ENCODE data around the gene KLRF2. TPM values are rescaled to one million over a fixed set of nuclear protein-coding genes. Genes with fewer than 3 reads are reported as not detected.

The KLRF2 gene
- polyA plus RNA-seq, 2 of the 4 experiments (the other 2 are of a cell fraction) = not detected

DNA sequence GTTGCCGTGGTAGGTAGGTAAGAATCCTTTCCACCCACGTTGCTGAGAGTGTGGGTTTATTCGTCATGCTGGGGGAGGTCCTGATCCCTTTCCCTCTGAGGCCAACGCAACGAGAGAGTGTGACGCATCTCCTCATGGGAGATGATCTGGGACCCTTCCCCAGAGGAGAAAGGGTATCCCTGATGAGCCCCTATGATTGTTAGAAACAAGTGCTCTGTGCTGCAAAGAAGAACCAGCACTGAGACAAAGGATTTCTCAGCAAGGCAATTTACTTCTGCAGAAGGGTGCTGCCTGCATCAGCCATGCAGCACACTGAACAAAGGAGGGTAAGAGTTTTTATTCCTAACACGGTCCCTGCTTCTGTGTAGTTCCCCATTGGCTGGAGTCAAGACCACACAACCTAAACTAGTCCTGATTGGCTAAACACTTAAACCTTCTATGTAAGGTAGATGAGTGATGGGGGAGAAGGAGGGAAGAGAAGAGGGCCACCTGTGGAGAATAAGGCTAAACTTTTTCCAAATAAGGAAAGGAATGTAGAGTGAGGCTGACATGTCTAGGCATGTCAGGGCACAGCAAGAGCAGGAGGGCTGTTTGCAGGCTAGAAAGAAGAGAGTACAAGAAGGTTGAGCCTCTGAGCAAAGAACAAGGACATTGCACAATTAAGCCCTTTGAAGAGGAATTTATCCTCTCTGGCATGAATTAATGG, 29.6 kb downstream of the KLRF2 start:
- 20% methylated on average over 7 of the region's 7 CpGs for WGBS (ENCODE audit: missing lambda C conversion rate)
- H3K4me2 ChIP-seq = no peak overlapping the region
- FAIRE-seq = no peak
- ChIA-PET POLR2A (no interaction called here), CTCF (no interaction called here)
- DNase-seq (ENCODE audit: low read depth in 1 of 2, low spot score in 1 of 2) = peak in 1 of 2 experiments; percentile 12
- TF ChIP-seq CBX8 (IDR thresholded peaks at IDR 0.05) (no peak), NPAS2 (CRISPR knock-in tag; IDR thresholded peaks at IDR 0.05; ENCODE audit: borderline replicate concordance) (no peak), CHD4 (IDR thresholded peaks at IDR 0.05; ENCODE audit: borderline replicate concordance) (no peak), NFE2L2 (conservative IDR thresholded peaks at IDR 0.05; ENCODE audit: low read length) (no peak), EHMT2 (IDR thresholded peaks at IDR 0.05; ENCODE audit: low read depth) (no peak), JUN (IDR thresholded peaks at IDR 0.05) (no peak), ZC3H11A (IDR thresholded peaks at IDR 0.05) (no peak), CBX2 (IDR thresholded peaks at IDR 0.05; ENCODE audit: borderline replicate concordance, low read depth) (no peak), KDM1A (IDR thresholded peaks at IDR 0.05; ENCODE audit: low read depth) (no peak), POLR2A (IDR thresholded peaks at IDR 0.05; ENCODE audit: low read length) (no peak), HES2 (IDR thresholded peaks at IDR 0.05) (no peak), MAFK (IDR thresholded peaks at IDR 0.05; ENCODE audit: partially characterized antibody) (no peak), ZFP36 (IDR thresholded peaks at IDR 0.05; ENCODE audit: borderline replicate concordance, partially characterized antibody) (no peak), NR3C1 (IDR thresholded peaks at IDR 0.05) (no peak)
- TF ChIP-seq, protein P1, sequence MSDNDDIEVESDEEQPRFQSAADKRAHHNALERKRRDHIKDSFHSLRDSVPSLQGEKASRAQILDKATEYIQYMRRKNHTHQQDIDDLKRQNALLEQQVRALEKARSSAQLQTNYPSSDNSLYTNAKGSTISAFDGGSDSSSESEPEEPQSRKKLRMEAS (IDR thresholded peaks at IDR 0.05) = no peak
- TF ChIP-seq, protein P2, sequence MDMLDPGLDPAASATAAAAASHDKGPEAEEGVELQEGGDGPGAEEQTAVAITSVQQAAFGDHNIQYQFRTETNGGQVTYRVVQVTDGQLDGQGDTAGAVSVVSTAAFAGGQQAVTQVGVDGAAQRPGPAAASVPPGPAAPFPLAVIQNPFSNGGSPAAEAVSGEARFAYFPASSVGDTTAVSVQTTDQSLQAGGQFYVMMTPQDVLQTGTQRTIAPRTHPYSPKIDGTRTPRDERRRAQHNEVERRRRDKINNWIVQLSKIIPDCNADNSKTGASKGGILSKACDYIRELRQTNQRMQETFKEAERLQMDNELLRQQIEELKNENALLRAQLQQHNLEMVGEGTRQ (IDR thresholded peaks at IDR 0.05) = no peak
- H3K4me1 ChIP-seq = no peaks in the 10 kb centered on the region
- H3K27ac ChIP-seq = no peak overlapping the region
- H3K4me3 ChIP-seq = no peak overlapping the region
- peaks cover 27% of the 10 kb centered on the region; the same call in 2 of the 3 replicates for H3K9me3 ChIP-seq
- ATAC-seq = no peak

DNA sequence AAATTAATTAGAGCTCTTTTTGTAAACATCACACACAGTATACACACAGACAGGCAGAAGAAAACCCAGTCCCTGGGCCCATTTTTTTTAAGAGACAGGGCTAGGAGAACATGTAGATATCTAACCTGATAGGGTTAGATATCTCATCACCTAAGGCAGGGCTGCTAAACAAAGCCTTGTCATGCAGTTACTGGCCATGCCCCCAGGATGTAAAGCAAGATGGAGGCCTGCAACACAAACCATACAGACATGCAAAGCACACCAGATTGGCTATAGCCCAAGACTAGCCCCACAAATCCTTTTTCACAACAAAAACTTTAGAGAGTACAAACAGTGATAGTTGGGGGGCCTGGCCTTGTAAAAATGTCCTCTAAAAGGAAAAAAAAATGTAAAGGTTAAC, 30.4 kb downstream of the KLRF2 start:
- ATAC-seq = no peak
- H3K4me2 ChIP-seq = no peak overlapping the region
- no peak overlapping the region for H3K27ac ChIP-seq
- no peak overlapping the region for H3K4me3 ChIP-seq
- ChIA-PET POLR2A (no interaction called here), CTCF (interaction anchor here (1.0 kb wide), 1 partner anchor 14 kb away, joined by 3 read pairs; no protein-coding TSS in a partner anchor)
- no peaks in the 10 kb centered on the region for H3K4me1 ChIP-seq
- H3K9me3 ChIP-seq = peaks cover 27% of the 10 kb centered on the region; the same call in 2 of the 3 replicates
- no peak for FAIRE-seq
- TF ChIP-seq ZFP36 (IDR thresholded peaks at IDR 0.05; ENCODE audit: borderline replicate concordance, partially characterized antibody) (no peak), HOXB5 (CRISPR knock-in tag; IDR thresholded peaks at IDR 0.05) (no peak), HDAC2 (IDR thresholded peaks at IDR 0.05) (no peak), FOXS1 (CRISPR knock-in tag; IDR thresholded peaks at IDR 0.05) (no peak), HES2 (IDR thresholded peaks at IDR 0.05) (no peak), CHD2 (IDR thresholded peaks at IDR 0.05; ENCODE audit: low read length, partially characterized antibody) (no peak), HOXA7 (CRISPR knock-in tag; IDR thresholded peaks at IDR 0.05) (no peak), POLR2A (IDR thresholded peaks at IDR 0.05; ENCODE audit: low read length) (no peak), HOXB13 (CRISPR knock-in tag; IDR thresholded peaks at IDR 0.05; ENCODE audit: low read depth) (no peak), CHD4 (IDR thresholded peaks at IDR 0.05; ENCODE audit: borderline replicate concordance) (no peak), RARB (CRISPR knock-in tag; IDR thresholded peaks at IDR 0.05) (no peak), CBX2 (IDR thresholded peaks at IDR 0.05; ENCODE audit: borderline replicate concordance, low read depth) (no peak), GATA3 (IDR thresholded peaks at IDR 0.05; ENCODE audit: borderline replicate concordance) (no peak)
- TF ChIP-seq, protein P3, sequence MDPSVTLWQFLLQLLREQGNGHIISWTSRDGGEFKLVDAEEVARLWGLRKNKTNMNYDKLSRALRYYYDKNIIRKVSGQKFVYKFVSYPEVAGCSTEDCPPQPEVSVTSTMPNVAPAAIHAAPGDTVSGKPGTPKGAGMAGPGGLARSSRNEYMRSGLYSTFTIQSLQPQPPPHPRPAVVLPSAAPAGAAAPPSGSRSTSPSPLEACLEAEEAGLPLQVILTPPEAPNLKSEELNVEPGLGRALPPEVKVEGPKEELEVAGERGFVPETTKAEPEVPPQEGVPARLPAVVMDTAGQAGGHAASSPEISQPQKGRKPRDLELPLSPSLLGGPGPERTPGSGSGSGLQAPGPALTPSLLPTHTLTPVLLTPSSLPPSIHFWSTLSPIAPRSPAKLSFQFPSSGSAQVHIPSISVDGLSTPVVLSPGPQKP (IDR thresholded peaks at IDR 0.05; ENCODE audit: low read depth, low read length) = no peak
- no peak for DNase-seq (ENCODE audit: low read depth in 1 of 2, low spot score in 1 of 2)
